WERI-Rb-1 (cell line): ENCODE results near the gene COL4A1.

ENCODE experiments used
- DNase-seq: peaks from one replicate; pipeline ENCODE4 v3.0.0-alpha.2; 2020
- H3K27ac ChIP-seq: fragments of 250-450 bp; sonication (Bioruptor Pico); 2 replicates; pipeline ENCODE4 v1.5.1; 2020; ENCODE audit warnings: mild to moderate bottlenecking, moderate library complexity
- H3K27me3 ChIP-seq: fragments of 250-450 bp; sonication (Bioruptor Pico); 2 replicates; pipeline ENCODE4 v1.5.1; 2021; ENCODE audit warnings: mild to moderate bottlenecking, low read depth, moderate library complexity; ENCODE audit not compliant: insufficient read depth, severe bottlenecking
- H3K36me3 ChIP-seq: fragments of 250-450 bp; sonication (Bioruptor Pico); 2 replicates; pipeline ENCODE4 v1.5.1; 2020; ENCODE audit warnings: mild to moderate bottlenecking, moderate library complexity
- H3K4me3 ChIP-seq: 2 replicates; pipeline ENCODE4 v1.5.1; 2011; ENCODE audit warnings: low read depth, mild to moderate bottlenecking, control low read depth, low read length
- H3K9me3 ChIP-seq: fragments of 250-450 bp; sonication (Bioruptor Pico); 2 replicates; pipeline ENCODE4 v1.5.1; 2021; ENCODE audit warnings: mild to moderate bottlenecking, moderate library complexity; ENCODE audit not compliant: severe bottlenecking
- CTCF ChIP-seq: IDR thresholded peaks from 2 replicates; pipeline ENCODE4 v1.5.1; 2011; ENCODE audit warnings: low read depth, mild to moderate bottlenecking, control low read depth, inconsistent platforms, low read length

Gene COL4A1

GRCh38 chr13:110290153-110290552 lies 16.8 kb downstream of the COL4A1 start:
- Histone ChIP-seq H3K4me3 (no peak overlapping the region), H3K9me3 (no peaks in the 10 kb centered on the region), H3K27ac (no peak overlapping the region), H3K36me3 (no peaks in the 10 kb centered on the region), H3K27me3 (no peaks in the 10 kb centered on the region)
- DNase-seq: no peak
- no peak for TF ChIP-seq CTCF

GRCh38 chr13:110289661-110290060 lies 17.3 kb downstream of the COL4A1 start:
- no peaks in the 10 kb centered on the region for H3K27me3 ChIP-seq
- no peak for DNase-seq
- no peak overlapping the region for H3K27ac ChIP-seq
- H3K9me3 ChIP-seq: no peaks in the 10 kb centered on the region
- no peak overlapping the region for H3K4me3 ChIP-seq
- H3K36me3 ChIP-seq: no peaks in the 10 kb centered on the region
- no peak for TF ChIP-seq CTCF

- no peak overlapping the region for H3K4me3 ChIP-seq
- no peak for TF ChIP-seq CTCF
- no peaks in the 10 kb centered on the region for H3K36me3 ChIP-seq
- no peaks in the 10 kb centered on the region for H3K27me3 ChIP-seq
- H3K27ac ChIP-seq: no peak overlapping the region
- no peaks in the 10 kb centered on the region for H3K9me3 ChIP-seq
- no peak for DNase-seq
These were observed 17.8 kb downstream of the COL4A1 start for GRCh38 chr13:110289174-110289573.

GRCh38 chr13:110286833-110287819 lies 19.8 kb downstream of the COL4A1 start:
- H3K27ac ChIP-seq: no peak overlapping the region
- H3K4me3 ChIP-seq: no peak overlapping the region
- no peak for DNase-seq
- TF ChIP-seq CTCF: no peak
- H3K9me3 ChIP-seq: no peaks in the 10 kb centered on the region
- no peaks in the 10 kb centered on the region for H3K27me3 ChIP-seq
- no peaks in the 10 kb centered on the region for H3K36me3 ChIP-seq

- Histone ChIP-seq H3K27ac (no peak overlapping the region), H3K27me3 (no peaks in the 10 kb centered on the region), H3K4me3 (no peak overlapping the region), H3K9me3 (no peaks in the 10 kb centered on the region), H3K36me3 (no peaks in the 10 kb centered on the region)
- TF ChIP-seq CTCF: no peak
- no peak for DNase-seq
These were observed 20.7 kb downstream of the COL4A1 start for GRCh38 chr13:110285991-110286832.
